Loucy (cell line): ENCODE data around the gene ABCE1.

Experiments used
- CTCF ChIP-seq: fragments of 200-600 bp; sonication (generic); conservative IDR thresholded peaks from 2 replicates; pipeline ENCODE4 v1.5.1; 2014; ENCODE audit warnings: mild to moderate bottlenecking, antibody characterized with exemption, low read length
- EZH2phosphoT487 ChIP-seq: fragments of 200-600 bp; IDR thresholded peaks from 2 replicates; pipeline ENCODE4 v1.6.1; 2018; ENCODE audit warnings: antibody characterized with exemption, mild to moderate bottlenecking, moderate library complexity, borderline replicate concordance

GRCh38 chr4:145103496-145103895 is 5.4 kb downstream of the ABCE1 start:
- TF ChIP-seq CTCF (no peak), EZH2phosphoT487 (no peak)
